Endothelial cell of umbilical vein (primary cell): ENCODE measurements around the gene MEIOB. TPM values are rescaled to one million over a fixed set of nuclear protein-coding genes. Genes with fewer than 3 reads are reported as not detected.

ENCODE experiments used
- BruUV-seq: library from RNA; stranded (reverse); fragments of 400-500 nt; replicated peaks from 2 replicates; lab custom pipeline; 2021; lab: Mats Ljungman, UMichigan
- CTCF ChIA-PET: fragments of 300-600, 350-600 bp; sonication (Branson Sonifier 250); formaldehyde crosslinking; loops from one replicate; lab custom pipeline; 2021; ENCODE audit warnings: antibody characterized with exemption, inconsistent platforms; lab: Charles Lee
- POLR2A ChIA-PET: fragments of 300-600, 350-600 bp; sonication (Branson Sonifier 250); formaldehyde crosslinking; loops from one replicate; lab custom pipeline; 2021; ENCODE audit warnings: antibody characterized with exemption, inconsistent platforms; lab: Charles Lee
- DNase-seq: peaks from one replicate; pipeline ENCODE4 v3.0.0-alpha.2; 2011; ENCODE audit warnings: low read depth, low spot score
- FAIRE-seq: peaks from 2 replicates; lab custom pipeline; 2011; peaks lifted over from hg19 to GRCh38; lab: Jason Lieb, UNC
- H2AFZ ChIP-seq: 2 replicates; pipeline ENCODE4 v1.6.0; 2012; ENCODE audit warnings: low read depth, low read length, control low read depth, inconsistent platforms
- H3K27ac ChIP-seq: 2 replicates; pipeline ENCODE4 v1.5.1; 2011; ENCODE audit warnings: low read depth, mild to moderate bottlenecking, control low read depth, low read length, moderate library complexity; ENCODE audit not compliant: insufficient read depth
- H3K27me3 ChIP-seq, 2 experiments: 2 replicates each; pipeline versions ENCODE4 v1.6.0 to v1.6.1; 2011; ENCODE audit warnings: low read length in 2 of 2, mixed read lengths in 1 of 2; ENCODE audit not compliant: control insufficient read depth in 2 of 2, insufficient read depth in 2 of 2
- H3K36me3 ChIP-seq, 2 experiments: 2 replicates in 1 of 2; 3 replicates in 1 of 2; pipeline ENCODE4 v1.5.1; 2011; ENCODE audit warnings: low read length in 2 of 2, mild to moderate bottlenecking in 1 of 2, moderate library complexity in 1 of 2; ENCODE audit not compliant: control insufficient read depth in 2 of 2, insufficient read depth in 2 of 2; ENCODE audit errors: extremely low read depth in 1 of 2
- H3K4me1 ChIP-seq: 3 replicates; pipeline ENCODE4 v1.5.1; 2011; ENCODE audit warnings: mild to moderate bottlenecking, low read length; ENCODE audit not compliant: control insufficient read depth, insufficient read depth; ENCODE audit errors: extremely low read depth
- H3K4me2 ChIP-seq: 2 replicates; pipeline ENCODE4 v1.6.1; 2011; ENCODE audit warnings: low read length, control low read depth, mixed read lengths; ENCODE audit not compliant: insufficient read depth
- H3K4me3 ChIP-seq, 3 experiments: fragments of 200-600 bp in 1 of 3; sonication (generic), shearing (Covaris generic) in 1 of 3; replicated peaks in 1 of 3; 2 replicates each; pipeline ENCODE4 v1.5.1; 2011 to 2016; ENCODE audit warnings: control low read depth in 3 of 3, low read length in 3 of 3, mild to moderate bottlenecking in 2 of 3, inconsistent platforms in 1 of 3, low read depth in 1 of 3, moderate library complexity in 1 of 3; ENCODE audit not compliant: insufficient read depth in 1 of 3
- H3K79me2 ChIP-seq: 2 replicates; pipeline ENCODE4 v1.6.0; 2012; ENCODE audit warnings: low read length, inconsistent platforms; ENCODE audit not compliant: control insufficient read depth, insufficient read depth
- H3K9ac ChIP-seq: replicated peaks from 2 replicates; pipeline ENCODE3; 2011; ENCODE audit warnings: low read length, control low read depth; ENCODE audit not compliant: insufficient read depth; ENCODE audit errors: extremely low read depth
- H3K9me1 ChIP-seq: replicated peaks from 3 replicates; pipeline ENCODE4 v1.6.0; 2011; ENCODE audit warnings: mild to moderate bottlenecking, low read length; ENCODE audit not compliant: control insufficient read depth, insufficient read depth; ENCODE audit errors: extremely low read depth
- H3K9me3 ChIP-seq: replicated peaks from 2 replicates; pipeline ENCODE4 v1.5.1; 2012; ENCODE audit warnings: low read length, inconsistent platforms; ENCODE audit not compliant: control insufficient read depth, insufficient read depth
- H4K20me1 ChIP-seq: replicated peaks from 2 replicates; pipeline ENCODE3; 2011; ENCODE audit warnings: mild to moderate bottlenecking, low read length; ENCODE audit not compliant: control insufficient read depth, insufficient read depth; ENCODE audit errors: extremely low read depth
- EZH2 ChIP-seq: IDR thresholded peaks from 2 replicates; pipeline ENCODE4 v1.6.1; 2012; ENCODE audit warnings: borderline replicate concordance, low read depth, mild to moderate bottlenecking, moderate library complexity, low read length, inconsistent platforms; ENCODE audit not compliant: severe bottlenecking
- FOS ChIP-seq: IDR thresholded peaks from 2 replicates; pipeline ENCODE4 v1.6.1; 2011; ENCODE audit warnings: mild to moderate bottlenecking, low read length, moderate library complexity, borderline replicate concordance; ENCODE audit not compliant: insufficient read depth
- GATA2 ChIP-seq: IDR thresholded peaks from 2 replicates; pipeline ENCODE4 v1.7.0; 2011; ENCODE audit warnings: low read depth, mild to moderate bottlenecking, moderate library complexity, mixed read lengths, low read length; ENCODE audit not compliant: insufficient read length, insufficient read depth
- JUN ChIP-seq: IDR thresholded peaks from 2 replicates; pipeline ENCODE4 v1.6.1; 2011; ENCODE audit warnings: borderline replicate concordance, low read depth; ENCODE audit not compliant: insufficient read length, insufficient read depth
- MYC ChIP-seq: IDR thresholded peaks from one replicate; pipeline ENCODE4 v1.6.1; 2011; ENCODE audit warnings: mild to moderate bottlenecking, low read depth, low read length
- POLR2A ChIP-seq: IDR thresholded peaks from 2 replicates; pipeline ENCODE4 v1.6.1; 2012; ENCODE audit warnings: low read depth, mild to moderate bottlenecking, control low read depth, low read length
- POLR2AphosphoS5 ChIP-seq: IDR thresholded peaks from 2 replicates; pipeline ENCODE4 v1.6.1; 2012; ENCODE audit warnings: low read depth, mild to moderate bottlenecking, control low read depth, low read length, moderate library complexity; ENCODE audit not compliant: insufficient read depth
- dilution Hi-C: fragments of 300-500 bp; cut with MboI; formaldehyde crosslinking; loops from one replicate; pipeline ENCODE4 v1.15.0; 2019; ENCODE audit warnings: low sequenced_read_pairs; ENCODE audit not compliant: extremely low pct_ligation_motif_present
- intact Hi-C: fragments of 100-400 bp; cut with micrococcal nuclease; formaldehyde crosslinking; loops from one replicate; pipeline ENCODE4 v1.10.0; 2022
- polyA plus RNA-seq, 4 experiments: library from polyadenylated mRNA; depleted of rRNA in 3 of 4; stranded (reverse) in 3 of 4; unstranded in 1 of 4; fragments of >200 nt; gene quantifications; 2 replicates each; pipeline versions ENCODE4 v1.2.1 to v1.2.3, GENCODE V29; 2011 to 2012; ENCODE audit warnings: missing spikeins in 1 of 4
- total RNA-seq: library from RNA; stranded (reverse); gene quantifications from 2 replicates; pipeline ENCODE4 v1.2.3, GENCODE V29; 2021
- TF ChIP-seq, protein P1 (sequence below): IDR thresholded peaks from 2 replicates; pipeline ENCODE4 v1.6.1; 2011; ENCODE audit not compliant: insufficient read depth, insufficient read length
- TF ChIP-seq, protein P2 (sequence below), 2 donors: IDR thresholded peaks; 1 replicate in 1 of 2; 2 replicates in 1 of 2; pipeline ENCODE4 v1.5.1; 2011; ENCODE audit warnings: low read length in 2 of 2, mild to moderate bottlenecking in 2 of 2, moderate library complexity in 2 of 2, control low read depth in 1 of 2, inconsistent platforms in 1 of 2, low read depth in 1 of 2; ENCODE audit not compliant: insufficient read depth in 1 of 2; ENCODE audit errors: extremely low read depth in 1 of 2

MEIOB gene
- total and polyA plus RNA-seq, 2 donors (not counting 3 experiments of a cell fraction or from before 2014, with no cell fraction given), result 0.04 TPM; not detected in 1

DNA sequence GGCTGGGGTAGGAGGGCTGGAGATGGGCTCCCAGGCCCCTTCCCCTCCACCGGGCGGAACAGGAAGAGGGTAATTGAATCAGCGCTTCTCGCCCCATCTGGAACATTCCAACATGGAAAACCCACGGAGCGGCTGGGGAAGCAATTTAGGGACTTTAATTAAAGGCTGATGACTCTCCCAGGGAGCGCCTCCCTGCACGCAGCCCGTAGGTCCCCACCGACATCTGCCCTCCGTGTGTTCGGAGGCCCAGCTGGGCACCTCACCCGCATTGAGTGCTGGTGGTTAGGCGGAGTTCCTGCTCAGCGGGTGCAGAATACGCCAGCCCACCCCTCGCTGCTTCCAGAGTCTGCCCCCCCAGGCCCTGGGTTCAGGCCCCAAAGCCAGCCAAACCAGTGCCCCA, 36.2 kb upstream of the MEIOB start:
- no peak overlapping the region for H3K9ac ChIP-seq
- CTCF ChIA-PET, result interaction anchor here (0.8 to 0.9 kb wide), 2 partner anchors 15 to 21 kb away, joined by 3 to 4 read pairs; no protein-coding TSS in a partner anchor
- dilution Hi-C loops, result no loop called here
- H3K9me3 ChIP-seq, result no peaks in the 10 kb centered on the region
- BruUV-seq, result no TSS peak
- POLR2A ChIA-PET, result no interaction called here
- intact Hi-C loops, result no loop called here
- H3K4me1 ChIP-seq, result no peaks in the 10 kb centered on the region
- FAIRE-seq, result no peak
- no peak overlapping the region for H3K27ac ChIP-seq
- H3K9me1 ChIP-seq, result no peaks in the 10 kb centered on the region
- no peak for TF ChIP-seq MYC
- no peak for TF ChIP-seq POLR2A
- no peak for TF ChIP-seq GATA2
- TF ChIP-seq FOS, result no peak
- no peak for TF ChIP-seq EZH2
- TF ChIP-seq, protein P1, sequence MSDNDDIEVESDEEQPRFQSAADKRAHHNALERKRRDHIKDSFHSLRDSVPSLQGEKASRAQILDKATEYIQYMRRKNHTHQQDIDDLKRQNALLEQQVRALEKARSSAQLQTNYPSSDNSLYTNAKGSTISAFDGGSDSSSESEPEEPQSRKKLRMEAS, result no peak
- TF ChIP-seq JUN, result no peak
- TF ChIP-seq, protein P2, sequence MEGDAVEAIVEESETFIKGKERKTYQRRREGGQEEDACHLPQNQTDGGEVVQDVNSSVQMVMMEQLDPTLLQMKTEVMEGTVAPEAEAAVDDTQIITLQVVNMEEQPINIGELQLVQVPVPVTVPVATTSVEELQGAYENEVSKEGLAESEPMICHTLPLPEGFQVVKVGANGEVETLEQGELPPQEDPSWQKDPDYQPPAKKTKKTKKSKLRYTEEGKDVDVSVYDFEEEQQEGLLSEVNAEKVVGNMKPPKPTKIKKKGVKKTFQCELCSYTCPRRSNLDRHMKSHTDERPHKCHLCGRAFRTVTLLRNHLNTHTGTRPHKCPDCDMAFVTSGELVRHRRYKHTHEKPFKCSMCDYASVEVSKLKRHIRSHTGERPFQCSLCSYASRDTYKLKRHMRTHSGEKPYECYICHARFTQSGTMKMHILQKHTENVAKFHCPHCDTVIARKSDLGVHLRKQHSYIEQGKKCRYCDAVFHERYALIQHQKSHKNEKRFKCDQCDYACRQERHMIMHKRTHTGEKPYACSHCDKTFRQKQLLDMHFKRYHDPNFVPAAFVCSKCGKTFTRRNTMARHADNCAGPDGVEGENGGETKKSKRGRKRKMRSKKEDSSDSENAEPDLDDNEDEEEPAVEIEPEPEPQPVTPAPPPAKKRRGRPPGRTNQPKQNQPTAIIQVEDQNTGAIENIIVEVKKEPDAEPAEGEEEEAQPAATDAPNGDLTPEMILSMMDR (IDR thresholded peaks at IDR 0.05; ENCODE audit: extremely low read depth in 1 of 2, insufficient read depth in 1 of 2, low read depth in 1 of 2, low read length in 2 of 2), result no peak
- no peak for TF ChIP-seq POLR2AphosphoS5
- DNase-seq, result no peak
- no peaks in the 10 kb centered on the region for H3K79me2 ChIP-seq
- H4K20me1 ChIP-seq, result no peaks in the 10 kb centered on the region
- no peak overlapping the region for H2AFZ ChIP-seq
- H3K4me2 ChIP-seq, result no peak overlapping the region
- no peaks in the 10 kb centered on the region for H3K36me3 ChIP-seq
- H3K4me3 ChIP-seq, result no peak overlapping the region
- peaks cover 5 to 6% of the 10 kb centered on the region in 2 experiments for H3K27me3 ChIP-seq
